Measurements from ENCODE around the gene RASGEF1B. TPM values are rescaled to one million over a fixed set of nuclear protein-coding genes. Genes with fewer than 3 reads are reported as not detected.

RASGEF1B gene
- total RNA-seq, 2 experiments from 2014 or later = 6.5 to 6.7 TPM

- Mint-ChIP-seq H3K36me3 (ENCODE audit: low read depth) (peaks cover 19% of the 10 kb centered on the region), H3K27ac (no peak overlapping the region), H3K4me1 (ENCODE audit: low read depth) (peaks cover 42% of the 10 kb centered on the region), H3K4me3 (no peak overlapping the region), H3K27me3 (ENCODE audit: low read depth) (no peaks in the 10 kb centered on the region), H3K9me3 (no peaks in the 10 kb centered on the region)
- CTCF ChIA-PET = no interaction called here
- intact Hi-C loops (cut with micrococcal nuclease) = no loop called here
- no peak for DNase-seq
These were observed 12.5 kb downstream of the RASGEF1B start for GRCh38 chr4:81459228-81459627.

- no peak for DNase-seq
- Mint-ChIP-seq H3K4me3 (no peak overlapping the region), H3K9me3 (no peaks in the 10 kb centered on the region), H3K27me3 (ENCODE audit: low read depth) (no peaks in the 10 kb centered on the region), H3K36me3 (ENCODE audit: low read depth) (peaks cover 30% of the 10 kb centered on the region), H3K4me1 (ENCODE audit: low read depth) (peaks cover 41% of the 10 kb centered on the region), H3K27ac (no peak overlapping the region)
- intact Hi-C loops (cut with micrococcal nuclease) = no loop called here
- CTCF ChIA-PET = no interaction called here
These were observed 13.7 kb downstream of the RASGEF1B start for GRCh38 chr4:81457921-81458520.

GRCh38 chr4:81457345-81457744, 14.4 kb downstream of the RASGEF1B start:
- no peaks in the 10 kb centered on the region for H3K9me3 Mint-ChIP-seq

GRCh38 chr4:81455897-81456296, 15.8 kb downstream of the RASGEF1B start:
- CTCF ChIA-PET = interaction anchor here (1.9 kb wide), 1 partner anchor 11 kb away, joined by 11 read pairs; no protein-coding TSS in a partner anchor
- Mint-ChIP-seq H3K4me1 (ENCODE audit: low read depth) (peaks cover 27% of the 10 kb centered on the region), H3K4me3 (no peak overlapping the region), H3K27ac (no peak overlapping the region), H3K27me3 (ENCODE audit: low read depth) (no peaks in the 10 kb centered on the region), H3K36me3 (ENCODE audit: low read depth) (peaks cover 42% of the 10 kb centered on the region), H3K9me3 (no peaks in the 10 kb centered on the region)
- intact Hi-C loops (cut with micrococcal nuclease) = no loop called here
- DNase-seq = no peak

More at GRCh38 chr4:81457345-81457744, 14.4 kb downstream of the RASGEF1B start:
- Mint-ChIP-seq H3K4me1 (ENCODE audit: low read depth) (peaks cover 35% of the 10 kb centered on the region), H3K27ac (no peak overlapping the region), H3K27me3 (ENCODE audit: low read depth) (no peaks in the 10 kb centered on the region), H3K4me3 (no peak overlapping the region), H3K36me3 (ENCODE audit: low read depth) (peaks cover 36% of the 10 kb centered on the region)
- DNase-seq = no peak
- CTCF ChIA-PET = no interaction called here
- intact Hi-C loops (cut with micrococcal nuclease) = no loop called here

GRCh38 chr4:81454948-81455347, 16.8 kb downstream of the RASGEF1B start:
- peaks cover 43% of the 10 kb centered on the region for H3K36me3 Mint-ChIP-seq (ENCODE audit: low read depth)

GRCh38 chr4:81454499-81454898, 17.2 kb downstream of the RASGEF1B start:
- intact Hi-C loops (cut with micrococcal nuclease) = no loop called here
- peak; percentile 76 for DNase-seq
- peak overlapping the region; percentile 68 for H3K27ac Mint-ChIP-seq
- peaks cover 19% of the 10 kb centered on the region for H3K4me1 Mint-ChIP-seq (ENCODE audit: low read depth)
- H3K4me3 Mint-ChIP-seq = no peak overlapping the region
- H3K27me3 Mint-ChIP-seq (ENCODE audit: low read depth) = no peaks in the 10 kb centered on the region
- CTCF ChIA-PET = interaction anchor here (1.0 to 1.9 kb wide), 3 partner anchors 13 to 299 kb away, joined by 3 to 11 read pairs (median 4); no protein-coding TSS in a partner anchor
- peaks cover 43% of the 10 kb centered on the region for H3K36me3 Mint-ChIP-seq (ENCODE audit: low read depth)
- H3K9me3 Mint-ChIP-seq = no peaks in the 10 kb centered on the region

More at GRCh38 chr4:81454948-81455347, 16.8 kb downstream of the RASGEF1B start:
- Mint-ChIP-seq H3K27ac (no peak overlapping the region), H3K27me3 (ENCODE audit: low read depth) (no peaks in the 10 kb centered on the region), H3K4me3 (no peak overlapping the region), H3K4me1 (ENCODE audit: low read depth) (peaks cover 20% of the 10 kb centered on the region), H3K9me3 (no peaks in the 10 kb centered on the region)
- CTCF ChIA-PET = interaction anchor here (0.6 to 1.9 kb wide), 3 partner anchors 12 to 1213 kb away, joined by 3 to 11 read pairs (median 4); no protein-coding TSS in a partner anchor
- DNase-seq = no peak
- intact Hi-C loops (cut with micrococcal nuclease) = no loop called here

GRCh38 chr4:81453024-81453423, 18.7 kb downstream of the RASGEF1B start:
- CTCF ChIA-PET = interaction anchor here (1.4 kb wide), 1 partner anchor 15 kb away, joined by 4 read pairs; no protein-coding TSS in a partner anchor
- Mint-ChIP-seq H3K27ac (no peak overlapping the region), H3K36me3 (ENCODE audit: low read depth) (peaks cover 47% of the 10 kb centered on the region), H3K4me1 (ENCODE audit: low read depth) (peaks cover 19% of the 10 kb centered on the region), H3K4me3 (no peak overlapping the region), H3K9me3 (no peaks in the 10 kb centered on the region), H3K27me3 (ENCODE audit: low read depth) (no peaks in the 10 kb centered on the region)
- DNase-seq = no peak
- intact Hi-C loops (cut with micrococcal nuclease) = no loop called here

GRCh38 chr4:81452452-81453006, 19.2 kb downstream of the RASGEF1B start:
- no peak overlapping the region for H3K27ac Mint-ChIP-seq
- intact Hi-C loops (cut with micrococcal nuclease) = no loop called here
- no peak overlapping the region for H3K4me3 Mint-ChIP-seq
- DNase-seq = no peak
- CTCF ChIA-PET = interaction anchor here (0.8 to 1.4 kb wide), 2 partner anchors 15 to 46 kb away, joined by 3 to 4 read pairs; no protein-coding TSS in a partner anchor
- peaks cover 19% of the 10 kb centered on the region for H3K4me1 Mint-ChIP-seq (ENCODE audit: low read depth)
- no peaks in the 10 kb centered on the region for H3K9me3 Mint-ChIP-seq
- H3K27me3 Mint-ChIP-seq (ENCODE audit: low read depth) = no peaks in the 10 kb centered on the region
- peaks cover 47% of the 10 kb centered on the region for H3K36me3 Mint-ChIP-seq (ENCODE audit: low read depth)

- intact Hi-C loops (cut with micrococcal nuclease) = no loop called here
- no peaks in the 10 kb centered on the region for H3K27me3 Mint-ChIP-seq (ENCODE audit: low read depth)
- no peak for DNase-seq
- no peak overlapping the region for H3K27ac Mint-ChIP-seq
- peaks cover 7% of the 10 kb centered on the region for H3K4me1 Mint-ChIP-seq (ENCODE audit: low read depth)
- CTCF ChIA-PET = no interaction called here
- no peak overlapping the region for H3K4me3 Mint-ChIP-seq
- no peaks in the 10 kb centered on the region for H3K9me3 Mint-ChIP-seq
- H3K36me3 Mint-ChIP-seq (ENCODE audit: low read depth) = peaks cover 47% of the 10 kb centered on the region
These were observed 22.7 kb downstream of the RASGEF1B start for GRCh38 chr4:81449015-81449414.

GRCh38 chr4:81447566-81448229, 24.0 kb downstream of the RASGEF1B start:
- Mint-ChIP-seq H3K27ac (no peak overlapping the region), H3K9me3 (no peaks in the 10 kb centered on the region), H3K4me1 (ENCODE audit: low read depth) (no peaks in the 10 kb centered on the region), H3K36me3 (ENCODE audit: low read depth) (peaks cover 46% of the 10 kb centered on the region), H3K4me3 (no peak overlapping the region), H3K27me3 (ENCODE audit: low read depth) (no peaks in the 10 kb centered on the region)
- CTCF ChIA-PET = no interaction called here
- DNase-seq = no peak
- intact Hi-C loops (cut with micrococcal nuclease) = no loop called here

GRCh38 chr4:81446634-81447033, 25.1 kb downstream of the RASGEF1B start:
- no peaks in the 10 kb centered on the region for H3K4me1 Mint-ChIP-seq (ENCODE audit: low read depth)
- DNase-seq = no peak
- CTCF ChIA-PET = no interaction called here
- H3K36me3 Mint-ChIP-seq (ENCODE audit: low read depth) = peaks cover 44% of the 10 kb centered on the region
- H3K9me3 Mint-ChIP-seq = no peaks in the 10 kb centered on the region
- H3K4me3 Mint-ChIP-seq = no peak overlapping the region
- no peaks in the 10 kb centered on the region for H3K27me3 Mint-ChIP-seq (ENCODE audit: low read depth)
- intact Hi-C loops (cut with micrococcal nuclease) = no loop called here
- H3K27ac Mint-ChIP-seq = no peak overlapping the region

- CTCF ChIA-PET = interaction anchor here (0.7 to 0.9 kb wide), 2 partner anchors 39 to 817 kb away, joined by 3 read pairs; no protein-coding TSS in a partner anchor
- H3K4me1 Mint-ChIP-seq (ENCODE audit: low read depth) = no peaks in the 10 kb centered on the region
- no peaks in the 10 kb centered on the region for H3K9me3 Mint-ChIP-seq
- intact Hi-C loops (cut with micrococcal nuclease) = no loop called here
- no peaks in the 10 kb centered on the region for H3K27me3 Mint-ChIP-seq (ENCODE audit: low read depth)
- H3K36me3 Mint-ChIP-seq (ENCODE audit: low read depth) = peaks cover 44% of the 10 kb centered on the region
- H3K27ac Mint-ChIP-seq = no peak overlapping the region
- DNase-seq = no peak
- H3K4me3 Mint-ChIP-seq = no peak overlapping the region
These were observed 26.5 kb downstream of the RASGEF1B start for GRCh38 chr4:81445196-81445595.
